Tongue (tissue), 3 donors: ENCODE data around the gene HSP90AB1. TPM values are rescaled to one million over a fixed set of nuclear protein-coding genes. Genes with fewer than 3 reads are reported as not detected.

Source experiments
- DNase-seq: peaks from one replicate; pipeline ENCODE4 v3.0.0-alpha.2; 2015
- small RNA-seq: library from RNA; depleted of rRNA; stranded (forward); fragments of <200 nt; gene quantifications from one replicate; pipeline ENCODE3, GENCODE V24; 2014; ENCODE audit warnings: low replicate concordance
- total RNA-seq: library from RNA; depleted of rRNA; stranded (reverse); fragments of >200 nt; gene quantifications from one replicate; pipeline ENCODE4 v1.2.3, GENCODE V29; 2014

The HSP90AB1 gene
- total RNA-seq, 1 donor from 2014 or later, result 631 TPM

GRCh38 chr6:44289726-44290260 lies 42.9 kb downstream of the HSP90AB1 start:
- DNase-seq, result no peak

- no peak for DNase-seq
Observed at GRCh38 chr6:44291841-44292240, 44.9 kb downstream of the HSP90AB1 start.

- no peak for DNase-seq
Observed at GRCh38 chr6:44292661-44293365, 45.9 kb downstream of the HSP90AB1 start.

DNA sequence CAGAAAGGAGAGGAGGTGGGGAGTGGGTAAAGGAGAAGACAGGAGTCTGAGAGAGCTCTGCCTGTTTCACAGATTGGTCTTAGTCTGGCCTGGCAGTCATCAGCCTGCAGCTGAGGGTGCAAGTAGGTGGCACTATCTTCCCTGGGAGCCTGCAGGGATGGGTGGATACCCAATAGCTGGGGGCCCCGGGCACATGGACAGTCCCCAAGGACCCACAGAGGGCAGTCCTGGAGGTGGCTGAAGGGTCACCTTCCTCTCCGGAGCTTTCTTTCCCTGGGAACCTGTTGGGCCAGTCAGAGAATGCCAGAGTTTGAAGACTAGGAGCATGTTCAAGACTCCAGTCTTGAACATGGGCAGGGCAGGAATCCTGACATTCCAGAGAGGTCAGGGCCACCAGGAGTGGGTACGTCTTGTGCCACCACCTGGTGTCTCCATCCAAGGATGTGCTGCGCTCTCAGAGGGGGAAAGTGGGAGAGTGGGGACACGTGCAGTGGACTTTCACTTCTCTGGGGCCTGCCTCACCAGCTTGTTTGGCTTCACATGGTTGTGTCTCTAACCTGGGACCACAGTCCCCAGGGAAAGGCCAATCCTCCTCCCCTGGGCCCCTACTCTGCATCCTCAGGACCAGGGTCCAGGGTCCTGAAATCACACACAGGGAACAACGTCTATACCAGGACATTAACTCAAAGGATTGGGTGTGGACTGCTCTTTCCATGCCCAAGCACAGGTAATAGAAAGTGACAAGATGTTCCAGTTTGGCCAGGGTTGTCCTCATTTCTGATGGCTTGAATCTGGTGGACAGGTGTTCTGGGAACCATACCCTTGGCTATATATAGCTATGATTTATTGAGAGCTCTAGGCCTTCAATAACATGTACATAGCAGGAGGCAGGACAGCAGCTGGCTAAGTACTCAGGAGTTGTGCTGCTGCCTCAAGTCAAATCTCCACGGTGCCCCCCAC lies 48.2 kb downstream of the HSP90AB1 start:
- DNase-seq, result no peak

GRCh38 chr6:44297063-44298038 lies 50.5 kb downstream of the HSP90AB1 start:
- DNase-seq, result peak; percentile 51

- DNase-seq, result no peak
Observed at GRCh38 chr6:44298055-44298803, 51.3 kb downstream of the HSP90AB1 start.

DNA sequence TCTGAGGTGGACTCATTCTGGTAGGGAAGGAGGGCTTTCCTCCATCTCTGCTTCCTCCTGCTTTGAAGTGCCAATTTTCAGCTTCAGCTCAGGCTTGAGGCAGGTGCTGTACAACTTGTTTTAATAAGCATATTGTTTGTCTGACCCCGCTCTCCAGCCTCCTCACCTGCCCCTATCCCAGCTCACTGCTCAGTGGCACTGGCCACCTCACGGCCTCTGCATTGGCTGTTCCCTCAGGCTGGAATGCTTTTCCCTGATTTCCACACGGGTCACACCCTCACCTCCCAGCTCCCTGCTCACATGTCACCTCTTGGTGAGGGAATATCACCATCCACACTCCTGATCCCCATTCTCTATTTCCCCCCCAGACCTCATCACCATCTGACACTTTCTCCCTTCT lies 52.0 kb downstream of the HSP90AB1 start:
- DNase-seq, result no peak

DNA sequence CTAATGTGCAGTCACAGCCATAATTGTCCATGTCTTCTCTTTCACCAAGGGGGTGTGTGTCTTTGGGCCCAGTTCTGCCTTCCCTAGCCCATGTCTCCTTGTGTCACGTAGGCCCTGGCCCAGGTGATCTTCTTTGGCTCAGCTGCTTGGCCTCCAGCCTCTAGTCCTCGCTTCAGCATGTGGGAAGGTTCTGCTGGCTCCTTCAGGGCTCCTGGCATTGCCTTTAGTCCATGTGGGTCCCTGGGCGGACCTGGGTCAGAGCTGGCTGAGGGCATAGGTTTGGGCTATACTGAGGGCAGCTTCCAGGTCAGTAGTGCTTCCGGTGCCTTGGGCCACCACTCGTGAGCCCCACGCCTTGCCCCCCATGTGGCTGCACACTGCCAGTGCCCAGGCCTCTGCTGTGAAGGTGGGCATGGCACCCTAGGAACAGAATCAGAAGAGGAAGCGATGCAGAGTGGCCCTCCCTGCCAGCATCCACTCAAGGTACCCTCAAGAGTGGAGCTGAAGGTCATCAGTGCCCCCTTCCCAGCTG lies 53.5 kb downstream of the HSP90AB1 start:
- no peak for DNase-seq

DNA sequence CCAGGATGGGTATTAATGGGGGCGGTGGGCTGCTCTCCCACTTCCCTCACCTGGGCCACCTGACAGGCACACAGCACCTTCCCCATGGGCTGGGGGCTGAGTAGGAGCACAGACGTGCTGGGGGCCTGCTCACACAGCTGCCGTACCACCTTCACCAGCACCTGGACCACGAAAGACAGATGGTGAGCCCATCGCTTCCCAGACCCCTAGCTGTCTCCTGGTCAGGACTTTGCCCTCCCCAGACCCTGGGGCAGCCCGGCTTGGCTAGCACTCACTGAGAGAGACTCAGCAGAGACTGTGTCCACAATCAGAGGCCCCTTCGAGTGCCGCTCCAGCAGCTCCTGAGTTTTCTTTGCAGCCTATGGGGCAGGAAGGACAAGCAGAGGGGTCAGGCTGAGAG lies 54.2 kb downstream of the HSP90AB1 start:
- no peak for DNase-seq

DNA sequence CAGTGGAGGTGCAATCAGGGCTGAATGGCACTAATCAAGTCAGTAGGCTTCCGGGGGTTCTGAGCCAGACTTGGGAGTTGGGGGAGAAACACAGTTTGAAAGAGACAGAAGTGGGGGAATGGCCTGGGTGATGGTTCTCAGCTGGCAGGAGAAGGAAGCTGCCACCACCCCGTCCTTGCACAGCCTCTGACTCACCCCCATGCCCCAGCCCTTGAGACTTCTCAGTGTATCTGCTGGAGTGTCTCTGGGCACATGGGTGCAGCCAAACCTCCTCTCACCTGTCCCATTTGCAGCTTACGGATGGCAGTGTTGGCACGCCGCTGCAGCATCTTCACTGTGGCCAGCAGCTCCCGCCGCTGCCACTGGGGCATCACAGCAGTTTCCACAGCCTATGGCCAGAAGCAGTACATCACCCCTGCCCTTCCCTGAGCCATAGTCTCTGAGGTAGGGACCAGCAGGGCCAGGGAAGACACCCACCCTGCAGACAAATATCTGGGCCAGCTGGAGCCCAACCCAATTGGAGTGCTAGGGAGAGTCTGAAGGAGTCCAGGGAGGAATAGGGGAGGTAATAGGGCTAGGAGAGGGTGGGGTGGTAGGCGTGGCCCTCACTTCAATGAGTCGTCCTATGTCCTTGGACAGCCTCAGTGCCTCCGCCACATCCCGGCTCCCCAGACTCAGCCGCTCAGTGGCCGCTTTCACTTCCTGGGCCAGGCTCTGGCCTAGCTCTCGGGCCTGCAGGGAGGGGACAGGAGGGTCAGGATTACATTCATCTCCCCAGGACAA lies 55.1 kb downstream of the HSP90AB1 start:
- DNase-seq, result no peak

DNA sequence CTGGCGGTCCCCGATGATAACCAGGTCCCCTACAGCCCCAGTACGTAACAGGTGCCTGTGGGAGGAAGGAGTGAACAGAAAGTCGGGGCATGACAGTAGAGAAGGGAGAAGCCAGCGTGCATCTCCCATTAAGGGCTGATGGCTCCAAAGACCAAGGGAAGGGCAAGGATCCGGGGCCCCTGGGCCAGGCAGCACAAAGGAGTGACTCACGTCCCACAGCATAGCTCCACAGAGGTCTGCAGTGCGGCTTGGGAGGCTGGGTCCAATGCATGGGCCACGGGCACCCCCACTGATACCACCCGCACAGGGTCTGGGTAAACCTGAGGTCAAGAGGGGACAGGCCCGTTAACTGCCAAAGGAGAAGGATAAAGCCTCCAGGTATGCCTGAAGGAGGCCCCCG lies 56.0 kb downstream of the HSP90AB1 start:
- DNase-seq, result no peak

Small RNA genes lying within 50 kb of the gene (small RNA-seq; reads per million reads assigned to genes)
- gene RN7SL811P, result not detected

Other genes starting within 250 kb of the HSP90AB1 start
- 32.3 TPM for gene MRPL14, start 119.6 kb upstream of the HSP90AB1 start, total RNA-seq
- 18.1 TPM for gene TMEM63B, start 119.5 kb upstream of the HSP90AB1 start, total RNA-seq
- gene CAPN11, start 88.3 kb upstream of the HSP90AB1 start, total RNA-seq, result 0.72 TPM
- 9.1 TPM for gene MYMX, start 30.2 kb upstream of the HSP90AB1 start, total RNA-seq
- gene SLC29A1, start 23.5 kb upstream of the HSP90AB1 start, total RNA-seq, result 49.5 TPM
- gene SLC35B2, start 10.4 kb downstream of the HSP90AB1 start, total RNA-seq, result 37.3 TPM
- 8.1 TPM for gene NFKBIE, start 18.4 kb downstream of the HSP90AB1 start, total RNA-seq
- gene TMEM151B, start 23.3 kb downstream of the HSP90AB1 start, total RNA-seq, result under 0.01 TPM
- 19.6 TPM for gene AARS2, start 66.2 kb downstream of the HSP90AB1 start, total RNA-seq
- not detected for gene SPATS1, start 95.5 kb downstream of the HSP90AB1 start, total RNA-seq
- gene CDC5L, start 140.6 kb downstream of the HSP90AB1 start, total RNA-seq, result 38.5 TPM